ENCODE results near the gene SYCN.
A peak's percentile ranks its signal among the peaks of the same experiment; 100 is the strongest.

Gene SYCN

GRCh38 chr19:39200066-39200802 is 3.8 kb downstream of the SYCN start:
- no peak overlapping the region for H3K4me3 ChIP-seq (ENCODE audit: low read length, poor library complexity, severe bottlenecking)
- peaks cover 3% of the 10 kb centered on the region for H3K4me1 ChIP-seq (ENCODE audit: insufficient read depth, low read length, poor library complexity, severe bottlenecking)
- H3K36me3 ChIP-seq (ENCODE audit: insufficient read depth, low read length), result no peaks in the 10 kb centered on the region
- H3K79me2 ChIP-seq (ENCODE audit: insufficient read depth, low read length), result no peaks in the 10 kb centered on the region
- no peaks in the 10 kb centered on the region for H3K9me2 ChIP-seq (replicated peaks; ENCODE audit: low read depth, low read length)
- no peaks in the 10 kb centered on the region for H3K9me3 ChIP-seq (ENCODE audit: insufficient read depth, low read depth, low read length)
- no peak overlapping the region for H2AFZ ChIP-seq (ENCODE audit: low read length)
- no peak overlapping the region for H3K9ac ChIP-seq (ENCODE audit: low read depth, low read length, poor library complexity, severe bottlenecking)
- no peaks in the 10 kb centered on the region for H4K20me1 ChIP-seq (ENCODE audit: insufficient read depth, low read length, poor library complexity, severe bottlenecking)
- no peaks in the 10 kb centered on the region for H3F3A ChIP-seq (ENCODE audit: low read depth)
- no peaks in the 10 kb centered on the region for H3K27me3 ChIP-seq (ENCODE audit: insufficient read depth, low read length, poor library complexity, severe bottlenecking)
- H3K4me2 ChIP-seq (ENCODE audit: low read depth, low read length, poor library complexity, severe bottlenecking), result no peak overlapping the region
- no peak for TF ChIP-seq EZH2phosphoT487 (IDR thresholded peaks at IDR 0.05; ENCODE audit: borderline replicate concordance)
- no peak for TF ChIP-seq CTCF (conservative IDR thresholded peaks at IDR 0.05; ENCODE audit: low read length)

GRCh38 chr19:39199025-39199424 is 5.0 kb downstream of the SYCN start:
- Histone ChIP-seq H3K4me3 (ENCODE audit: low read length, poor library complexity, severe bottlenecking) (no peak overlapping the region), H3K27me3 (ENCODE audit: insufficient read depth, low read length, poor library complexity, severe bottlenecking) (no peaks in the 10 kb centered on the region), H2AFZ (ENCODE audit: low read length) (no peak overlapping the region)

GRCh38 chr19:39197808-39198207 is 6.3 kb downstream of the SYCN start:
- Histone ChIP-seq H3K4me1 (ENCODE audit: insufficient read depth, low read length, poor library complexity, severe bottlenecking) (peaks cover 5% of the 10 kb centered on the region), H2AFZ (ENCODE audit: low read length) (no peak overlapping the region), H3K27me3 (ENCODE audit: insufficient read depth, low read length, poor library complexity, severe bottlenecking) (no peaks in the 10 kb centered on the region), H3K79me2 (ENCODE audit: insufficient read depth, low read length) (no peaks in the 10 kb centered on the region), H3K36me3 (ENCODE audit: insufficient read depth, low read length) (no peaks in the 10 kb centered on the region), H4K20me1 (ENCODE audit: insufficient read depth, low read length, poor library complexity, severe bottlenecking) (no peaks in the 10 kb centered on the region), H3K9me3 (ENCODE audit: insufficient read depth, low read depth, low read length) (no peaks in the 10 kb centered on the region), H3F3A (ENCODE audit: low read depth) (no peaks in the 10 kb centered on the region), H3K9me2 (replicated peaks; ENCODE audit: low read depth, low read length) (no peaks in the 10 kb centered on the region), H3K4me3 (ENCODE audit: low read length, poor library complexity, severe bottlenecking) (no peak overlapping the region), H3K9ac (ENCODE audit: low read depth, low read length, poor library complexity, severe bottlenecking) (no peak overlapping the region), H3K4me2 (ENCODE audit: low read depth, low read length, poor library complexity, severe bottlenecking) (no peak overlapping the region)
- no peak for TF ChIP-seq EZH2phosphoT487 (IDR thresholded peaks at IDR 0.05; ENCODE audit: borderline replicate concordance)
- TF ChIP-seq CTCF (conservative IDR thresholded peaks at IDR 0.05; ENCODE audit: low read length), result peak; percentile 45

More at GRCh38 chr19:39199025-39199424, 5.0 kb downstream of the SYCN start:
- no peak overlapping the region for H3K4me2 ChIP-seq (ENCODE audit: low read depth, low read length, poor library complexity, severe bottlenecking)
- no peaks in the 10 kb centered on the region for H3K9me3 ChIP-seq (ENCODE audit: insufficient read depth, low read depth, low read length)
- H4K20me1 ChIP-seq (ENCODE audit: insufficient read depth, low read length, poor library complexity, severe bottlenecking), result no peaks in the 10 kb centered on the region
- H3K4me1 ChIP-seq (ENCODE audit: insufficient read depth, low read length, poor library complexity, severe bottlenecking), result peaks cover 5% of the 10 kb centered on the region
- no peaks in the 10 kb centered on the region for H3K36me3 ChIP-seq (ENCODE audit: insufficient read depth, low read length)
- TF ChIP-seq CTCF (conservative IDR thresholded peaks at IDR 0.05; ENCODE audit: low read length) (no peak), EZH2phosphoT487 (IDR thresholded peaks at IDR 0.05; ENCODE audit: borderline replicate concordance) (no peak)
- H3K79me2 ChIP-seq (ENCODE audit: insufficient read depth, low read length), result no peaks in the 10 kb centered on the region
- no peaks in the 10 kb centered on the region for H3K9me2 ChIP-seq (replicated peaks; ENCODE audit: low read depth, low read length)
- no peaks in the 10 kb centered on the region for H3F3A ChIP-seq (ENCODE audit: low read depth)
- no peak overlapping the region for H3K9ac ChIP-seq (ENCODE audit: low read depth, low read length, poor library complexity, severe bottlenecking)

All from Loucy (cell line).